GM12878 (cell line): ENCODE measurements around the gene TMEM72.

Experiments used
- CREB1 ChIP-seq: IDR thresholded peaks from 2 replicates; pipeline ENCODE4 v1.6.1; 2012; ENCODE audit warnings: low read depth, mild to moderate bottlenecking, inconsistent platforms
- FOXM1 ChIP-seq: IDR thresholded peaks from 2 replicates; pipeline ENCODE4 v1.6.1; 2012; ENCODE audit warnings: low read depth, mild to moderate bottlenecking, inconsistent platforms, low read length, moderate library complexity
- POLR2A ChIP-seq: IDR thresholded peaks from 2 replicates; pipeline ENCODE4 v1.6.1; 2011; ENCODE audit warnings: low read depth, mild to moderate bottlenecking, low read length
- POLR2AphosphoS5 ChIP-seq: IDR thresholded peaks from 2 replicates; pipeline ENCODE4 v1.6.1; 2011; ENCODE audit warnings: mild to moderate bottlenecking, low read length, inconsistent platforms
- SREBF2 ChIP-seq: IDR thresholded peaks from 2 replicates; pipeline ENCODE4 v1.6.1; 2012; ENCODE audit warnings: mild to moderate bottlenecking, low read length
- TAF1 ChIP-seq: IDR thresholded peaks from 2 replicates; pipeline ENCODE4 v1.6.1; 2011; ENCODE audit warnings: mild to moderate bottlenecking, low read depth, low read length, borderline replicate concordance
- TF ChIP-seq, protein P1 (sequence below), 3 experiments: IDR thresholded peaks in 2 of 3; conservative IDR thresholded peaks in 1 of 3; 2 replicates each; pipeline ENCODE4 v1.5.1; 2011; ENCODE audit warnings: low read depth in 3 of 3, low read length in 3 of 3, mild to moderate bottlenecking in 3 of 3, control low read depth in 2 of 3, moderate library complexity in 2 of 3, inconsistent platforms in 1 of 3, mixed read lengths in 1 of 3; ENCODE audit not compliant: control insufficient read depth in 2 of 3, insufficient read depth in 1 of 3; ENCODE audit errors: extremely low read depth in 1 of 3
- TF ChIP-seq, protein P2 (sequence below): fragments of 450-650 bp; IDR thresholded peaks from 2 replicates; pipeline ENCODE4 v1.6.1; 2017; ENCODE audit warnings: mild to moderate bottlenecking, moderate library complexity
- TF ChIP-seq, protein P3 (sequence below): IDR thresholded peaks from 2 replicates; pipeline ENCODE4 v1.6.1; 2012; ENCODE audit warnings: low read length, inconsistent platforms

DNA sequence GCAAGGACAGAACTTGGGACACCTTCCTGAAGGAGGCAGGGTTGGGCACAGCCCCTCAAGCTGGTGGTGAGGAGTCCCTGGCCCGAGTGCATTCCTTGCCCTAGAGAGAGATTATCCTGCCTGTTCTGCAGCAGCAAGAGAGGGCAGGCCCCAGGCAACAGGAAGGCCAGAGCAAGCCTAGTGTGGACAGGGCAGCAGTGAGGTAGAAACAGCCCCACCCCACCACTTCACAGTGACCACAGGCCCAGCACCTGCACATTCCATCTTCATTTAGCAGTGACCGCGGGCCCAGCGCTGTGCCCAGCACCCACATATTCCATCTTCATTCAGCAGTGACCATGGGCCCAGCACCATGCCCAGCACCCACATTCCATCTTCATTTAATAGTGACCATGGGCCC, 16.4 kb upstream of the TMEM72 start:
- TF ChIP-seq TAF1 (no peak), SREBF2 (no peak), FOXM1 (no peak), POLR2AphosphoS5 (no peak), POLR2A (no peak), CREB1 (no peak)
- TF ChIP-seq, protein P1, sequence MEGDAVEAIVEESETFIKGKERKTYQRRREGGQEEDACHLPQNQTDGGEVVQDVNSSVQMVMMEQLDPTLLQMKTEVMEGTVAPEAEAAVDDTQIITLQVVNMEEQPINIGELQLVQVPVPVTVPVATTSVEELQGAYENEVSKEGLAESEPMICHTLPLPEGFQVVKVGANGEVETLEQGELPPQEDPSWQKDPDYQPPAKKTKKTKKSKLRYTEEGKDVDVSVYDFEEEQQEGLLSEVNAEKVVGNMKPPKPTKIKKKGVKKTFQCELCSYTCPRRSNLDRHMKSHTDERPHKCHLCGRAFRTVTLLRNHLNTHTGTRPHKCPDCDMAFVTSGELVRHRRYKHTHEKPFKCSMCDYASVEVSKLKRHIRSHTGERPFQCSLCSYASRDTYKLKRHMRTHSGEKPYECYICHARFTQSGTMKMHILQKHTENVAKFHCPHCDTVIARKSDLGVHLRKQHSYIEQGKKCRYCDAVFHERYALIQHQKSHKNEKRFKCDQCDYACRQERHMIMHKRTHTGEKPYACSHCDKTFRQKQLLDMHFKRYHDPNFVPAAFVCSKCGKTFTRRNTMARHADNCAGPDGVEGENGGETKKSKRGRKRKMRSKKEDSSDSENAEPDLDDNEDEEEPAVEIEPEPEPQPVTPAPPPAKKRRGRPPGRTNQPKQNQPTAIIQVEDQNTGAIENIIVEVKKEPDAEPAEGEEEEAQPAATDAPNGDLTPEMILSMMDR (IDR thresholded peaks at IDR 0.05 in 2 of 3, conservative IDR thresholded peaks at IDR 0.05 in 1 of 3; ENCODE audit: control insufficient read depth in 2 of 3, extremely low read depth in 1 of 3, insufficient read depth in 1 of 3, low read depth in 3 of 3, low read length in 3 of 3): no peak
- TF ChIP-seq, protein P2, sequence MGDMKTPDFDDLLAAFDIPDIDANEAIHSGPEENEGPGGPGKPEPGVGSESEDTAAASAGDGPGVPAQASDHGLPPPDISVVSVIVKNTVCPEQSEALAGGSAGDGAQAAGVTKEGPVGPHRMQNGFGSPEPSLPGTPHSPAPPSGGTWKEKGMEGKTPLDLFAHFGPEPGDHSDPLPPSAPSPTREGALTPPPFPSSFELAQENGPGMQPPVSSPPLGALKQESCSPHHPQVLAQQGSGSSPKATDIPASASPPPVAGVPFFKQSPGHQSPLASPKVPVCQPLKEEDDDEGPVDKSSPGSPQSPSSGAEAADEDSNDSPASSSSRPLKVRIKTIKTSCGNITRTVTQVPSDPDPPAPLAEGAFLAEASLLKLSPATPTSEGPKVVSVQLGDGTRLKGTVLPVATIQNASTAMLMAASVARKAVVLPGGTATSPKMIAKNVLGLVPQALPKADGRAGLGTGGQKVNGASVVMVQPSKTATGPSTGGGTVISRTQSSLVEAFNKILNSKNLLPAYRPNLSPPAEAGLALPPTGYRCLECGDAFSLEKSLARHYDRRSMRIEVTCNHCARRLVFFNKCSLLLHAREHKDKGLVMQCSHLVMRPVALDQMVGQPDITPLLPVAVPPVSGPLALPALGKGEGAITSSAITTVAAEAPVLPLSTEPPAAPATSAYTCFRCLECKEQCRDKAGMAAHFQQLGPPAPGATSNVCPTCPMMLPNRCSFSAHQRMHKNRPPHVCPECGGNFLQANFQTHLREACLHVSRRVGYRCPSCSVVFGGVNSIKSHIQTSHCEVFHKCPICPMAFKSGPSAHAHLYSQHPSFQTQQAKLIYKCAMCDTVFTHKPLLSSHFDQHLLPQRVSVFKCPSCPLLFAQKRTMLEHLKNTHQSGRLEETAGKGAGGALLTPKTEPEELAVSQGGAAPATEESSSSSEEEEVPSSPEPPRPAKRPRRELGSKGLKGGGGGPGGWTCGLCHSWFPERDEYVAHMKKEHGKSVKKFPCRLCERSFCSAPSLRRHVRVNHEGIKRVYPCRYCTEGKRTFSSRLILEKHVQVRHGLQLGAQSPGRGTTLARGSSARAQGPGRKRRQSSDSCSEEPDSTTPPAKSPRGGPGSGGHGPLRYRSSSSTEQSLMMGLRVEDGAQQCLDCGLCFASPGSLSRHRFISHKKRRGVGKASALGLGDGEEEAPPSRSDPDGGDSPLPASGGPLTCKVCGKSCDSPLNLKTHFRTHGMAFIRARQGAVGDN: no peak
- TF ChIP-seq, protein P3, sequence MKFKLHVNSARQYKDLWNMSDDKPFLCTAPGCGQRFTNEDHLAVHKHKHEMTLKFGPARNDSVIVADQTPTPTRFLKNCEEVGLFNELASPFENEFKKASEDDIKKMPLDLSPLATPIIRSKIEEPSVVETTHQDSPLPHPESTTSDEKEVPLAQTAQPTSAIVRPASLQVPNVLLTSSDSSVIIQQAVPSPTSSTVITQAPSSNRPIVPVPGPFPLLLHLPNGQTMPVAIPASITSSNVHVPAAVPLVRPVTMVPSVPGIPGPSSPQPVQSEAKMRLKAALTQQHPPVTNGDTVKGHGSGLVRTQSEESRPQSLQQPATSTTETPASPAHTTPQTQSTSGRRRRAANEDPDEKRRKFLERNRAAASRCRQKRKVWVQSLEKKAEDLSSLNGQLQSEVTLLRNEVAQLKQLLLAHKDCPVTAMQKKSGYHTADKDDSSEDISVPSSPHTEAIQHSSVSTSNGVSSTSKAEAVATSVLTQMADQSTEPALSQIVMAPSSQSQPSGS: no peak
